AG09319 (cell line): ENCODE measurements around the gene CCDC106.

Source experiments
- DNase-seq: peaks from one replicate; pipeline ENCODE4 v3.0.0-alpha.2; 2010; ENCODE audit warnings: low read depth; ENCODE audit errors: extremely low read depth
- CTCF ChIP-seq: IDR thresholded peaks from 2 replicates; pipeline ENCODE4 v1.5.1; 2011; ENCODE audit warnings: low read depth, mild to moderate bottlenecking, inconsistent platforms, low read length, moderate library complexity

The CCDC106 gene

GRCh38 chr19:55666343-55667005, 18.5 kb downstream of the CCDC106 start:
- no peak for DNase-seq
- TF ChIP-seq CTCF, result no peak

- no peak for DNase-seq
- TF ChIP-seq CTCF, result no peak
Measured at GRCh38 chr19:55667006-55667381, 19.0 kb downstream of the CCDC106 start.

- no peak for TF ChIP-seq CTCF
- no peak for DNase-seq
Measured at GRCh38 chr19:55667511-55667910, 19.5 kb downstream of the CCDC106 start.

GRCh38 chr19:55667958-55668357, 19.9 kb downstream of the CCDC106 start:
- no peak for DNase-seq
- no peak for TF ChIP-seq CTCF

- no peak for TF ChIP-seq CTCF
- DNase-seq, result no peak
Measured at GRCh38 chr19:55668603-55669348, 20.8 kb downstream of the CCDC106 start.

GRCh38 chr19:55669418-55670279, 21.6 kb downstream of the CCDC106 start:
- no peak for DNase-seq

More at GRCh38 chr19:55669418-55670279, 21.6 kb downstream of the CCDC106 start:
- TF ChIP-seq CTCF, result no peak
